ENCODE results near the gene FAM50A. TPM values are rescaled to one million over a fixed set of nuclear protein-coding genes. Genes with fewer than 3 reads are reported as not detected.
A peak's percentile ranks its signal among the peaks of the same experiment; 100 is the strongest.

FAM50A gene
- total and polyA plus RNA-seq, 4 donors, result 17.9 to 94.8 (median 64.8) TPM

DNA sequence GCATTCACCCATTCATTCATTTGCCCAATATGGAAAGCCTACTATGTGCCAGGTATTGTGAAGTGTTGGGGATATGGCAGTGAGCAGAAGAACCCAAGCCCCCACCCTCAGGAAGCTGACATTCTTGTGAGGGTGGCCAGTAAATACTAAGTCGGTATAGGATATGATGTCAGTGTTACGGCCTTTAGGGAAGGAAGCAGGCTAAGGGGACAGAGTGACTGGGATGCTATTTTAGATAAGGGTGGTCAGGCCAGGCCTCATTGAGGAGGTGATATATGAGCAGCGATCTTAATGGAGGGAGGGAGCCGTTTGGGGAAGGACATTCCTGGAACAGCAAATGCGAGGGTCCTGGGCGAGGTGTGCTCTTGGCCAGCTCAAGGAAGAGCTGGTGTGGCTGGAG is 13.5 kb upstream of the FAM50A start:
- no peak overlapping the region for H3K27ac ChIP-seq (ENCODE audit: low read depth, low read length)
- peaks cover 5% of the 10 kb centered on the region for H3K9me3 ChIP-seq (ENCODE audit: control insufficient read depth, insufficient read depth, low read length)
- peaks cover 24% of the 10 kb centered on the region for H3K4me1 ChIP-seq (ENCODE audit: control insufficient read depth, insufficient read depth, low read length)
- H3K36me3 ChIP-seq (ENCODE audit: control insufficient read depth, insufficient read depth, low read length), result peaks cover 47% of the 10 kb centered on the region
- no peaks in the 10 kb centered on the region for H3K27me3 ChIP-seq (ENCODE audit: control insufficient read depth, insufficient read depth, low read length)
- no peak overlapping the region for H3K4me3 ChIP-seq (ENCODE audit: low read depth, low read length)
- 79% methylated on average over 6 of the region's 6 CpGs for WGBS (ENCODE audit: insufficient coverage)
- no peak for DNase-seq (ENCODE audit: low read depth in 4 of 6, low spot score in 6 of 6)

DNA sequence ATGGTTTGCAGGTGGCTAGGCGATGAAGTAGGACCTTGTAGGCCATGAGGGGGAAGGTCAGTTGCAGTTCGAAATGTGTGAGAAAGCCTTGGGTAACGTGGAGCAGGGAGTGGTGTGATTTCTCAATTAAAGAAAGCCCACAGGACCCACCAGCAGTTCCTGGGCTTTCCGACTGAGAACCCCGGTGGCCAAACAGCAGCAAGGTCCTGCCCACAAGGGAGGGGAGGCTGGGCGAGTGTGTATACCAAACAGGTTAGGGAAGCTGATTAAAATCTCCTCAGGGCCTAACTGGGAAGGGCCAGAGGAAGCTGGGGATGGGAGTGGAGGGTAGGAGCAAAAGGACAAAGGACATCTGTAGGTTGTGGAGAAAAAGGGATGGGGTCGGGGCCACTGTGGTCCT is 13.0 kb upstream of the FAM50A start:
- DNase-seq (ENCODE audit: low read depth in 4 of 6, low spot score in 6 of 6), result no peak
- Histone ChIP-seq H3K9me3 (ENCODE audit: control insufficient read depth, insufficient read depth, low read length) (peaks cover 5% of the 10 kb centered on the region), H3K36me3 (ENCODE audit: control insufficient read depth, insufficient read depth, low read length) (peaks cover 52% of the 10 kb centered on the region), H3K27ac (ENCODE audit: low read depth, low read length) (no peak overlapping the region), H3K27me3 (ENCODE audit: control insufficient read depth, insufficient read depth, low read length) (no peaks in the 10 kb centered on the region), H3K4me1 (ENCODE audit: control insufficient read depth, insufficient read depth, low read length) (peaks cover 28% of the 10 kb centered on the region), H3K4me3 (ENCODE audit: low read depth, low read length) (no peak overlapping the region)
- WGBS (ENCODE audit: insufficient coverage), result 70% methylated on average over 7 of the region's 7 CpGs

DNA sequence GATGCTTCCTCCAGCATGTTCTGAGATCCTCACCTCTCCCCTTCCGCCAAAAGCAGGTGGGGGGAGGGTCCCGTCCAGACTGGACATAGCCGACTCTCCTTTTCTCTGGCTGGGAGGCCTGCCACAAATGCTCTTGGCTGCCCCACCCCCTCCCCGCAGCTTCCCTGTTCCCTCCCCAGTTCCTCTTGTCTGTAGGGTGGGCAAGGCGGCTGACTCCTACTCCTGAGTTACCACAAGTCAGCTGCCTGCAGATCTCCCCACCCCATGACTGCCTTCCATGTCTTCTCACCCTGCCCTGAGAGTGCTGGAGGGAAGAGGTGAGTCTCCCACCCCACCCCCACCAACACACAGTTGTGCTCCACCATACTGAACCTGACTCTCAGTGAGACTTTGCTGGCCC is 12.6 kb upstream of the FAM50A start:
- Histone ChIP-seq H3K9me3 (ENCODE audit: control insufficient read depth, insufficient read depth, low read length) (peaks cover 5% of the 10 kb centered on the region), H3K36me3 (ENCODE audit: control insufficient read depth, insufficient read depth, low read length) (peaks cover 52% of the 10 kb centered on the region), H3K4me3 (ENCODE audit: low read depth, low read length) (no peak overlapping the region), H3K4me1 (ENCODE audit: control insufficient read depth, insufficient read depth, low read length) (peaks cover 32% of the 10 kb centered on the region), H3K27ac (ENCODE audit: low read depth, low read length) (no peak overlapping the region), H3K27me3 (ENCODE audit: control insufficient read depth, insufficient read depth, low read length) (no peaks in the 10 kb centered on the region)
- WGBS (ENCODE audit: insufficient coverage), result 67% methylated on average over 1 of the region's 5 CpGs
- DNase-seq (ENCODE audit: low read depth in 4 of 6, low spot score in 6 of 6), result no peak

DNA sequence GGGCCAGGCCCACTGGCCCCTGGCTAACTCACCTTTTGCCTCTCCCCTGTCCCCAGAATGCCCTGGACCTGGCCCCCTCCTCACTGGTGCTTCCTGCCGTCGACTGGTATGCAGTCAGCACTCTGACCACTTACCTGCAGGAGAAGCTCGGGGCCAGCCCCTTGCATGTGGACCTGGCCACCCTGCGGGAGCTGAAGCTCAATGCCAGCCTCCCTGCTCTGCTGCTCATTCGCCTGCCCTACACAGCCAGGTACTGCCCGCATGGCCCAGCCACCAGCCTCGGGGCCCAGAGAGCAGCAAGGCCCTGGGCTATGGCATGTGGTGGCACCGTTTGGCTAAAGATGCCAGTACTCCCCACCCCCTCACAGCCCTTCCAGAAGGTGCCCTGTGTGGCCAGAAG is 11.7 kb upstream of the FAM50A start:
- H3K36me3 ChIP-seq (ENCODE audit: control insufficient read depth, insufficient read depth, low read length), result peaks cover 52% of the 10 kb centered on the region
- H3K9me3 ChIP-seq (ENCODE audit: control insufficient read depth, insufficient read depth, low read length), result peaks cover 5% of the 10 kb centered on the region
- no peak for DNase-seq (ENCODE audit: low read depth in 4 of 6, low spot score in 6 of 6)
- no peaks in the 10 kb centered on the region for H3K27me3 ChIP-seq (ENCODE audit: control insufficient read depth, insufficient read depth, low read length)
- WGBS (ENCODE audit: insufficient coverage), result 77% methylated on average over 6 of the region's 8 CpGs
- peaks cover 33% of the 10 kb centered on the region for H3K4me1 ChIP-seq (ENCODE audit: control insufficient read depth, insufficient read depth, low read length)
- H3K4me3 ChIP-seq (ENCODE audit: low read depth, low read length), result no peak overlapping the region
- H3K27ac ChIP-seq (ENCODE audit: low read depth, low read length), result no peak overlapping the region

DNA sequence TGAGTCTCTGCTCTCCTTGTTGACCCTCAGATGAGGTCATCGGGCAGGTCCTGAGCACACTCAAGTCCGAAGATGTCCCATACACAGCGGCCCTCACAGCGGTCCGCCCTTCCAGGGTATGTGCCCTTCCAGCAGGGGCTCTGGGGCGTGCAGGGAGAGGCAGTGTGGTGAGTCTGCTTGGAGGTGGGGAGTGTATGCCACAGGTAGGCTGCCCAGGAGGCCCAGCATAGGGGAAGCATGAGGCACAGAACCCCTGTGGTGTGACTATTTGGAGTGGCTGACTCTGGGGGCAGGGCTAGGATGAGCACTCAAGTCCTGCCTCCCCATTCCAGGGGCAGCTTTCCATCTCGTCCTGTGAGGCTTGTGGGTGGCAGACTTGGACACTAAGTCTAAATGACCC is 10.3 kb upstream of the FAM50A start:
- peaks cover 33% of the 10 kb centered on the region for H3K4me1 ChIP-seq (ENCODE audit: control insufficient read depth, insufficient read depth, low read length)
- DNase-seq (ENCODE audit: low read depth in 4 of 6, low spot score in 6 of 6), result no peak
- no peaks in the 10 kb centered on the region for H3K27me3 ChIP-seq (ENCODE audit: control insufficient read depth, insufficient read depth, low read length)
- peaks cover 56% of the 10 kb centered on the region for H3K36me3 ChIP-seq (ENCODE audit: control insufficient read depth, insufficient read depth, low read length)
- 73% methylated on average over 7 of the region's 7 CpGs for WGBS (ENCODE audit: insufficient coverage)
- H3K9me3 ChIP-seq (ENCODE audit: control insufficient read depth, insufficient read depth, low read length), result peaks cover 5% of the 10 kb centered on the region
- H3K27ac ChIP-seq (ENCODE audit: low read depth, low read length), result no peak overlapping the region
- no peak overlapping the region for H3K4me3 ChIP-seq (ENCODE audit: low read depth, low read length)

DNA sequence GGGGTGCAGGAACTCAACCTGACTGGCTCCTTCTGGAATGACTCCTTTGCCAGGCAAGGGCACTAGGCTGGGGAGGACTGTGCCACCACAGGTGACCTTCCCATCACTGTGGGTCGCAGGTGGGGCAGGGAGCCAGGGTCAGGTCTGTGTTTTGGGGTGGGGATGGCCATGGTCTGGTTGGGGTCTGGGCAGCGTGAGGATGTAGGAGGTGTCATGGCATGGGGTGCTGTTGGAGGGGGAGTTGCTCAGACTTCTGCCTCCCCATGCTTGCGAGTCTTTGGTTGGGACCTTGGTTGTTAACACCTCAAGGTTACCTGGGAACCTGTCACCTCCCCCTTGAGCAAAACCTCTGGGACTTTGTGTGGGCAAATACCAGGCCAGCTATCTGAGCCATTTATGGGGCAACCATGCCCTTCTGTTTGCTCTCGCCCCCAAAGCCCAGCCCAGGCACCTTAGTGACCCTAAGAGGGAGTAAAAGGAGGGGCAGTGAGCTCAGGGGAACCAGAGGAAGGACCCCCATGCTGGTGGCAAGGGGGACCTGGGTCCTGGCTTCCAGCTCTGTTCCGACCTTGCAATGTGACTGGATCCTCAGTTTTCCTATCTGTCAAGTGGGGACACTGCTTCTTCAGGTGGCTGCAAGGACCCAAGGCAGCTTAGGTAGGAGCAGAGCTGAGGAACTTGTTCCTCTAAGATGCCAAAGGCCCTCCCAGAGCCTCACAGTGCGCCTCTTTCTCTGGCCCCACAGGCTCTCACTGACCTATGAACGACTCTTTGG is 9.4 kb upstream of the FAM50A start:
- 75% methylated on average over 5 of the region's 7 CpGs for WGBS (ENCODE audit: insufficient coverage)
- peaks cover 3% of the 10 kb centered on the region for H3K9me3 ChIP-seq (ENCODE audit: control insufficient read depth, insufficient read depth, low read length)
- H3K4me1 ChIP-seq (ENCODE audit: control insufficient read depth, insufficient read depth, low read length), result peaks cover 37% of the 10 kb centered on the region
- DNase-seq (ENCODE audit: low read depth in 4 of 6, low spot score in 6 of 6), result no peak
- no peak overlapping the region for H3K4me3 ChIP-seq (ENCODE audit: low read depth, low read length)
- H3K27ac ChIP-seq (ENCODE audit: low read depth, low read length), result no peak overlapping the region
- peaks cover 62% of the 10 kb centered on the region for H3K36me3 ChIP-seq (ENCODE audit: control insufficient read depth, insufficient read depth, low read length)
- H3K27me3 ChIP-seq (ENCODE audit: control insufficient read depth, insufficient read depth, low read length), result no peaks in the 10 kb centered on the region

DNA sequence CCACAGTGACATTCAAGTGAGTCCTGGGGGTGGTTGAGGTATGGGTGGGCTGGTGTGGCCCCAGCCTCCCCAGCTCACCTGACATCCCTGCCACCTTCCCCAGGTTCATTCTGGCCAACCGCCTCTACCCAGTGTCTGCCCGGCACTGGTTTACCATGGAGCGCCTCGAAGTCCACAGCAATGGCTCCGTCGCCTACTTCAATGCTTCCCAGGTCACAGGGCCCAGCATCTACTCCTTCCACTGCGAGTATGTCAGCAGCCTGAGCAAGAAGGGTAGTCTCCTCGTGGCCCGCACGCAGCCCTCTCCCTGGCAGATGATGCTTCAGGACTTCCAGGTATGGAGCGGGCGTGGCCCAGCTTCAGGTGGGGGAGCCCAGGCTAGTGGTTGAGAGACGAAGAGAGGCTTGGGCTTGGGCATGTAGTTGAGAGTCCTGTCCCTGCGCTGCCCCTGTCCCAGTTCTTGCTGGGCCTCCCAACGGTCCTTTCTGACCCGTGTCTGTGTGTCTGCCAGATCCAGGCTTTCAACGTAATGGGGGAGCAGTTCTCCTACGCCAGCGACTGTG is 8.7 kb upstream of the FAM50A start:
- DNase-seq (ENCODE audit: low read depth in 4 of 6, low spot score in 6 of 6), result no peak
- H3K9me3 ChIP-seq (ENCODE audit: control insufficient read depth, insufficient read depth, low read length), result peaks cover 3% of the 10 kb centered on the region
- WGBS (ENCODE audit: insufficient coverage), result 85% methylated on average over 19 of the region's 19 CpGs
- peaks cover 68% of the 10 kb centered on the region for H3K36me3 ChIP-seq (ENCODE audit: control insufficient read depth, insufficient read depth, low read length)
- no peak overlapping the region for H3K4me3 ChIP-seq (ENCODE audit: low read depth, low read length)
- H3K27me3 ChIP-seq (ENCODE audit: control insufficient read depth, insufficient read depth, low read length), result no peaks in the 10 kb centered on the region
- H3K27ac ChIP-seq (ENCODE audit: low read depth, low read length), result no peak overlapping the region
- peaks cover 37% of the 10 kb centered on the region for H3K4me1 ChIP-seq (ENCODE audit: control insufficient read depth, insufficient read depth, low read length)

DNA sequence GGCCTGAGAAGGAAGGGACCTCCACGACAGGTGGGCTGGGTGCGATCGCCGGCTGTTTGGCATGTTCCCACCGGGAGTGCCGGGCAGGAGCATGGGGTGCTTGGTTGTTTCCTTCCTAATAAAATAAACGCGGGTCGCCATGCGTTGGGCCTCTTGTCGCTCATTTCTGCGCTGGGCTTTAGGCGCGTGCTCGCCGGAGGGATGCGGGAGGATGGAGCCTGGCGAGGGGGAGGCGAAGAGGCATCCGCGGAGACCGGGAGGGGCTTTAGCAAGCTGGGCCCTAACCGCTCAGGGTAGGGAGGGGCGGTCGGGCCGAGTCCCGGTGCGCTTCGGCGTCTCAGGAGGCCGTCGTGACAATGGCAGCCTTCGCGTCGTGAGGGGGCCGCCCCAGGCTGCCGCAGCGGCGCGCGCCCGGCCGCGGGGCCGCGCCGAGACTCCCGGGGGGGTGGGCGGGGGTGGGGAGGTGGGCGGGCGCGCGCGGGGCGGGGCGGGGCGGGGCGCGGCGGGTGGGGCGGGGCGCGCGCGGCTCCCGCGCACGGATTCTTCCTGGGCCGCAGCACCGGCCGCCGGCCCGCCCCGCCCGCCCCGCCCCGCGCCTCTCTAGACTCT is 7.5 kb upstream of the FAM50A start:
- DNase-seq (ENCODE audit: low read depth in 4 of 6, low spot score in 6 of 6), result peak in 2 of 6 donors; percentile 75 to 82
- peak overlapping the region; percentile 79 for H3K27ac ChIP-seq (ENCODE audit: low read depth, low read length)
- H3K9me3 ChIP-seq (ENCODE audit: control insufficient read depth, insufficient read depth, low read length), result peaks cover 3% of the 10 kb centered on the region
- H3K27me3 ChIP-seq (ENCODE audit: control insufficient read depth, insufficient read depth, low read length), result no peaks in the 10 kb centered on the region
- peak overlapping the region; percentile 29 for H3K4me3 ChIP-seq (ENCODE audit: low read depth, low read length)
- H3K4me1 ChIP-seq (ENCODE audit: control insufficient read depth, insufficient read depth, low read length), result peaks cover 40% of the 10 kb centered on the region
- H3K36me3 ChIP-seq (ENCODE audit: control insufficient read depth, insufficient read depth, low read length), result peaks cover 71% of the 10 kb centered on the region
- 19% methylated on average over 46 of the region's 78 CpGs for WGBS (ENCODE audit: insufficient coverage)

DNA sequence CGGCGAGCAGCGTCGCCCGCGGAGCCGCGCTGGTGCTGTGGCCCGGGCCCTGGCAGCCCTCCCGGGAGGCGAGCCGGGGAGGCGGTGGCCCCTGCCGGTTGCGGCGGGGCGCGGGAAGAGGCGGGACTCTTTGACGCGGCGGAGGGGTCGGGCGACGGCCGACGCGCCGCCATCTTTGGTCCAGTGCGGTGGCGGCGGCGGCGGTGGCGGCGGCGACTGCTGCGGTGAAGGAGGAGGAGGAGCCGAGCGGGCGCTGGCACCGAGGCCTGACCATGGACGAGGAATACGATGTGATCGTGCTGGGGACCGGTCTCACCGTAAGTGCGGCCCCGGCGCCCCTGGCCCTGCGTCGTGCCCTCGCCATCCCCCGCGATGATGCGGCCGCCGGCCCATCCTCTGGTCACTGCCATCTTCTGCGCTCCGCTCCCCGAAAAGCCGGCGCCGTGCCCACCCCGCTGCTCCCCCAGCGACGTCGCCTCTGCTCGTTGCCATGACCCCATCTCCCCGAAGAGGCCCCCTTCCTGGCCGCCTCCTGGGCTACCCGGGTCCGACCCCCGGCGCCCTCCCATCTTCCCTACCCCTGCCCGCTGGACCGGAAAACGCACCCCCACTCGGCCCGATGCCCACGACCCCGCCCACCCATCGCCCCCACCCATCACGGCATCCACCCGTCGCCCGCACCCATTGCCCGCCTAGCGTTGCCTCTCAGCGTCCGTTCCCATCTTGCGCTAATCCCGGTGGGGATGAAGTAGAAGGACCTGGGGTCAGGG is 6.8 kb upstream of the FAM50A start, which contains the start of gene GDI1:
TSS of gene GDI1 (plus strand) at position 172 of the 770 bp plus-strand sequence. CDS start at position 273, 101 bp downstream.
- peak in 2 of 6 donors; percentile 34 to 77 for DNase-seq (ENCODE audit: low read depth in 4 of 6, low spot score in 6 of 6)
- Histone ChIP-seq H3K27me3 (ENCODE audit: control insufficient read depth, insufficient read depth, low read length) (no peaks in the 10 kb centered on the region), H3K4me3 (ENCODE audit: low read depth, low read length) (peak within 1 kb of the TSS; percentile 57), H3K9me3 (ENCODE audit: control insufficient read depth, insufficient read depth, low read length) (peaks cover 3% of the 10 kb centered on the region), H3K27ac (ENCODE audit: low read depth, low read length) (peak within 1 kb of the TSS; percentile 79), H3K4me1 (ENCODE audit: control insufficient read depth, insufficient read depth, low read length) (peaks cover 37% of the 10 kb centered on the region), H3K36me3 (ENCODE audit: control insufficient read depth, insufficient read depth, low read length) (peaks cover 71% of the 10 kb centered on the region)
- 21% methylated on average over 82 of the region's 93 CpGs for WGBS (ENCODE audit: insufficient coverage)

Data from spinal cord (tissue), 10 donors.